OCI-LY7 (cell line): ENCODE results near the gene DHPS. TPM values are rescaled to one million over a fixed set of nuclear protein-coding genes. Genes with fewer than 3 reads are reported as not detected.

ENCODE experiments used
- BruUV-seq: library from RNA; stranded (reverse); fragments of 400-500 nt; replicated peaks from 2 replicates; lab custom pipeline; 2021; lab: Mats Ljungman, UMichigan
- CTCF ChIA-PET: fragments of 300-600 bp; sonication (Branson Sonifier 250); formaldehyde crosslinking; loops from one replicate; lab custom pipeline; 2022; ENCODE audit warnings: antibody characterized with exemption; ENCODE audit not compliant: unreplicated experiment; lab: Charles Lee
- POLR2A ChIA-PET: fragments of 300-600 bp; sonication (Branson Sonifier 250); formaldehyde crosslinking; loops from one replicate; lab custom pipeline; 2022; ENCODE audit warnings: antibody characterized with exemption; lab: Charles Lee
- DNase-seq: peaks from one replicate; pipeline ENCODE4 v3.0.0-alpha.2; 2015; ENCODE audit warnings: low spot score
- H2AFZ ChIP-seq: fragments of 200-600 bp; sonication (generic), shearing (Covaris generic); 2 replicates; pipeline ENCODE4 v1.6.1; 2014; ENCODE audit warnings: mild to moderate bottlenecking, antibody characterized with exemption, low read length, moderate library complexity
- H3K27ac ChIP-seq: fragments of 200-600 bp; sonication (generic); 2 replicates; pipeline ENCODE4 v1.5.1; 2014; ENCODE audit warnings: mixed run types, low read depth, mild to moderate bottlenecking, moderate library complexity, low read length, inconsistent platforms; ENCODE audit not compliant: poor library complexity, severe bottlenecking
- H3K36me3 ChIP-seq: fragments of 200-600 bp; sonication (generic); 2 replicates; pipeline ENCODE4 v1.6.1; 2014; ENCODE audit warnings: mild to moderate bottlenecking, antibody characterized with exemption, low read length, moderate library complexity, mixed read lengths; ENCODE audit not compliant: insufficient read depth
- H3K4me1 ChIP-seq: fragments of 200-600 bp; sonication (generic); 2 replicates; pipeline ENCODE4 v1.5.1; 2014; ENCODE audit warnings: mild to moderate bottlenecking, low read length; ENCODE audit not compliant: insufficient read depth, poor library complexity, severe bottlenecking
- H3K4me2 ChIP-seq: fragments of 200-600 bp; sonication (generic); 2 replicates; pipeline ENCODE4 v1.6.1; 2014; ENCODE audit warnings: mild to moderate bottlenecking, low read length
- H3K4me3 ChIP-seq: fragments of 200-600 bp; sonication (generic); 2 replicates; pipeline ENCODE4 v1.5.1; 2014; ENCODE audit warnings: mild to moderate bottlenecking, low read depth, low read length; ENCODE audit not compliant: poor library complexity, severe bottlenecking
- H3K79me2 ChIP-seq: fragments of 200-600 bp; sonication (generic); 2 replicates; pipeline ENCODE4 v1.6.1; 2016; ENCODE audit warnings: low read depth, mild to moderate bottlenecking, low read length, moderate library complexity, mixed read lengths; ENCODE audit not compliant: insufficient read depth
- H3K9me2 ChIP-seq: fragments of 200-600 bp; sonication (generic); 2 replicates; pipeline ENCODE4 v1.6.1; 2016; ENCODE audit warnings: mild to moderate bottlenecking, low read length, mixed read lengths; ENCODE audit not compliant: insufficient read depth
- H3K9me3 ChIP-seq: fragments of 200-600 bp; sonication (generic); 2 replicates; pipeline ENCODE4 v1.6.1; 2014; ENCODE audit warnings: mild to moderate bottlenecking, mixed run types, low read length, mixed read lengths
- H4K20me1 ChIP-seq: fragments of 200-600 bp; sonication (generic); 2 replicates; pipeline ENCODE4 v1.6.1; 2014; ENCODE audit warnings: mild to moderate bottlenecking, antibody characterized with exemption, low read length, moderate library complexity, mixed read lengths; ENCODE audit not compliant: insufficient read depth
- EZH2phosphoT487 ChIP-seq: fragments of 200-600 bp; sonication (generic); IDR thresholded peaks from 2 replicates; pipeline ENCODE4 v1.6.1; 2018; ENCODE audit warnings: low read depth, borderline replicate concordance, mild to moderate bottlenecking, mixed run types, antibody characterized with exemption, low read length, moderate library complexity, mixed read lengths
- intact Hi-C: fragments of 100-400 bp; cut with micrococcal nuclease; formaldehyde crosslinking; loops from one replicate; pipeline ENCODE4 v1.10.0; 2022; ENCODE audit not compliant: unreplicated experiment
- total RNA-seq, 2 experiments: library from RNA; depleted of rRNA in 1 of 2; stranded (reverse); fragments of >200 nt in 1 of 2; shearing (Covaris generic) in 1 of 2; gene quantifications; 2 replicates each; pipeline ENCODE4 v1.2.3, GENCODE V29; 2014 to 2022
- TF ChIP-seq, protein P1 (sequence below): fragments of 200-600 bp; sonication (generic); conservative IDR thresholded peaks from 2 replicates; pipeline ENCODE4 v1.5.1; 2014; ENCODE audit warnings: mild to moderate bottlenecking, antibody characterized with exemption, low read length, moderate library complexity, mixed read lengths

The DHPS gene
- total RNA-seq, 2 experiments from 2014 or later = 101 to 102 TPM

DNA sequence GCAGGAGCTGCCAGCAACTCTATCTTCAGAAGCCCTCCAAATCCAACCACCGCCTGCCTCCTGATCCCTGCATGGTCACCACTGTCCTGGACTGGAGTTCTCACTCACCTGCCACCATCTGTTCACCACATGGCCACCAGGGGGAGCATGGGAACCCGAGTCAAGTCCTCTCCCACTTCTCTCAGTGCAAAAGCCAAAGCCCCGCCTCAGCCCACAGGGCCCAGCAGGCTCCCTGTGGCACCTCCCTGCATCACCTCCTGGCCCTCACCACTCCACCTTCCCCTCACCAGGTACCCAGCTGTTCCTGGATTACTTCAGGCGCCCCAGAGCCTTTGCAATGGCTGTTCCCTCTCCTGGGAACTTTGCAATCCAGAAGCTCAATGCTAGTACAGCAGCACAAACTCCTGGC lies 5.3 kb downstream of the DHPS start:
- peaks cover 81% of the 10 kb centered on the region for H3K36me3 ChIP-seq
- DNase-seq = peak; percentile 83
- ChIA-PET CTCF (no interaction called here), POLR2A (interaction anchor here (0.5 kb wide), 1 partner anchor 105 kb away, joined by 3 read pairs; no protein-coding TSS in a partner anchor)
- H4K20me1 ChIP-seq = peaks cover 10% of the 10 kb centered on the region; the same call in 1 of the 2 replicates
- peaks cover 9% of the 10 kb centered on the region for H3K79me2 ChIP-seq
- no peaks in the 10 kb centered on the region for H3K9me2 ChIP-seq
- H3K9me3 ChIP-seq = no peaks in the 10 kb centered on the region
- H2AFZ ChIP-seq = no peak overlapping the region
- no TSS peak for BruUV-seq
- intact Hi-C loops = loop anchor here (2.0 kb wide), 1 partner anchor 120 kb away; no protein-coding TSS in a partner anchor
- H3K4me2 ChIP-seq = no peak overlapping the region
- H3K4me1 ChIP-seq = peaks cover 11% of the 10 kb centered on the region
- no peak overlapping the region for H3K27ac ChIP-seq
- TF ChIP-seq, protein P1, sequence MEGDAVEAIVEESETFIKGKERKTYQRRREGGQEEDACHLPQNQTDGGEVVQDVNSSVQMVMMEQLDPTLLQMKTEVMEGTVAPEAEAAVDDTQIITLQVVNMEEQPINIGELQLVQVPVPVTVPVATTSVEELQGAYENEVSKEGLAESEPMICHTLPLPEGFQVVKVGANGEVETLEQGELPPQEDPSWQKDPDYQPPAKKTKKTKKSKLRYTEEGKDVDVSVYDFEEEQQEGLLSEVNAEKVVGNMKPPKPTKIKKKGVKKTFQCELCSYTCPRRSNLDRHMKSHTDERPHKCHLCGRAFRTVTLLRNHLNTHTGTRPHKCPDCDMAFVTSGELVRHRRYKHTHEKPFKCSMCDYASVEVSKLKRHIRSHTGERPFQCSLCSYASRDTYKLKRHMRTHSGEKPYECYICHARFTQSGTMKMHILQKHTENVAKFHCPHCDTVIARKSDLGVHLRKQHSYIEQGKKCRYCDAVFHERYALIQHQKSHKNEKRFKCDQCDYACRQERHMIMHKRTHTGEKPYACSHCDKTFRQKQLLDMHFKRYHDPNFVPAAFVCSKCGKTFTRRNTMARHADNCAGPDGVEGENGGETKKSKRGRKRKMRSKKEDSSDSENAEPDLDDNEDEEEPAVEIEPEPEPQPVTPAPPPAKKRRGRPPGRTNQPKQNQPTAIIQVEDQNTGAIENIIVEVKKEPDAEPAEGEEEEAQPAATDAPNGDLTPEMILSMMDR = peak; percentile 90
- TF ChIP-seq EZH2phosphoT487 = no peak
- no peak overlapping the region for H3K4me3 ChIP-seq

DNA sequence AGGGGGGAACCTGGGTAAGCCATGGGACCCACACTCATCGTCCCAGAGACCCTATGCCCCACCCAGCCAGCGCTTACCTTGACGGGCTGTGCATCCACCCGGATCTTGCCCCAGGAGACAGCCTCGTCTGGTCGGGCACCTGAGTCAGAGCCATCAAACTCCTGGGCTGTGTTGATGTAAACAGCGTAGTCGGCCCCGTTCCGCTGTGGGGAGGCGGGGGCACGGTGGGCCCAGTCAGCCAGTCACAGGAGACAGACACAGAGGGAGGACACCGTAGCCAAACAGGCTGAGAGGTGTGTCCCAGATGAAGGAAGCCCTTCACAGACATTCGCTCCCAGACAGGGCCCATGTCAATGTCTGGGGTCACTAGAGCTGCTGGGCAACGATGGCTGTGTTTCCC lies 5.7 kb downstream of the DHPS start:
- Histone ChIP-seq H3K9me3 (no peaks in the 10 kb centered on the region), H3K4me3 (no peak overlapping the region), H3K4me1 (peaks cover 11% of the 10 kb centered on the region), H3K4me2 (no peak overlapping the region), H4K20me1 (peaks cover 10% of the 10 kb centered on the region; the same call in 1 of the 2 replicates), H3K9me2 (no peaks in the 10 kb centered on the region), H3K36me3 (peaks cover 81% of the 10 kb centered on the region), H3K79me2 (peaks cover 9% of the 10 kb centered on the region), H2AFZ (no peak overlapping the region), H3K27ac (no peak overlapping the region)
- intact Hi-C loops = loop anchor here (2.0 kb wide), 1 partner anchor 121 kb away; no protein-coding TSS in a partner anchor
- ChIA-PET POLR2A (interaction anchor here (0.5 kb wide), 1 partner anchor 106 kb away, joined by 3 read pairs; no protein-coding TSS in a partner anchor), CTCF (no interaction called here)
- TF ChIP-seq EZH2phosphoT487 = no peak
- TF ChIP-seq, protein P1 = no peak
- BruUV-seq = no TSS peak
- no peak for DNase-seq

DNA sequence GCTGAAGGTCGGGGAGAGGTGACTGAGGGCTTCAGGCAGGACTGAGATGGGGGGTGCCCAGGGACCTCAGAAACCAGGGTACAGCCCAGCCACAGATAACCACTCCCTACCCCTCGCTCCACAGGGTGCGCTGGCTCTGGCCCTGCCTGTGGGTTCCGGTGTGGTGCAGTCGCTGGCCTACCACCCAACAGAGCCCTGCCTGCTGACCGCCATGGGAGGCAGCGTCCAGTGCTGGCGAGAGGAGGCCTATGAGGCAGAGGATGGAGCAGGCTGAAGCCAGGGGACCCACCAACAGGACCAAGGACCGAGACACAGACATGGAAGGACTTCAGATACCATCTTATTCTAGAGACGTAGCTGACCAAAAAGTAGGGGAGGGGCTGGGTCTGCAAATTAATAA lies 6.3 kb downstream of the DHPS start:
- intact Hi-C loops = no loop called here
- POLR2A ChIA-PET = no interaction called here
- H3K79me2 ChIP-seq = peaks cover 11% of the 10 kb centered on the region

More for the DNA sequence above, 6.3 kb downstream of the DHPS start:
- Histone ChIP-seq H2AFZ (no peak overlapping the region), H3K4me2 (no peak overlapping the region), H3K27ac (no peak overlapping the region), H3K36me3 (peaks cover 84% of the 10 kb centered on the region), H3K9me2 (no peaks in the 10 kb centered on the region), H3K9me3 (no peaks in the 10 kb centered on the region), H3K4me3 (no peak overlapping the region), H4K20me1 (peaks cover 10% of the 10 kb centered on the region; the same call in 1 of the 2 replicates), H3K4me1 (peaks cover 13% of the 10 kb centered on the region)
- CTCF ChIA-PET = no interaction called here
- no TSS peak for BruUV-seq
- TF ChIP-seq, protein P1 = no peak
- no peak for TF ChIP-seq EZH2phosphoT487
- no peak for DNase-seq
